Keratinocyte (primary cell): ENCODE results near the gene ODAD4.

ENCODE experiments used
- CTCF ChIP-seq, 3 experiments: IDR thresholded peaks in 1 of 3; conservative IDR thresholded peaks in 1 of 3; optimal IDR thresholded peaks in 1 of 3; 2 replicates in 2 of 3; 3 replicates in 1 of 3; pipeline versions ENCODE3 to v1.5.1; 2011; ENCODE audit warnings: low read length in 3 of 3, mild to moderate bottlenecking in 3 of 3, moderate library complexity in 2 of 3, control low read depth in 1 of 3, inconsistent platforms in 1 of 3; ENCODE audit not compliant: insufficient read depth in 2 of 3; ENCODE audit errors: extremely low read depth in 1 of 3
- EZH2 ChIP-seq: IDR thresholded peaks from one replicate; pipeline ENCODE4 v1.6.1; 2012; ENCODE audit warnings: inconsistent platforms, mild to moderate bottlenecking, low read length, moderate library complexity

DNA sequence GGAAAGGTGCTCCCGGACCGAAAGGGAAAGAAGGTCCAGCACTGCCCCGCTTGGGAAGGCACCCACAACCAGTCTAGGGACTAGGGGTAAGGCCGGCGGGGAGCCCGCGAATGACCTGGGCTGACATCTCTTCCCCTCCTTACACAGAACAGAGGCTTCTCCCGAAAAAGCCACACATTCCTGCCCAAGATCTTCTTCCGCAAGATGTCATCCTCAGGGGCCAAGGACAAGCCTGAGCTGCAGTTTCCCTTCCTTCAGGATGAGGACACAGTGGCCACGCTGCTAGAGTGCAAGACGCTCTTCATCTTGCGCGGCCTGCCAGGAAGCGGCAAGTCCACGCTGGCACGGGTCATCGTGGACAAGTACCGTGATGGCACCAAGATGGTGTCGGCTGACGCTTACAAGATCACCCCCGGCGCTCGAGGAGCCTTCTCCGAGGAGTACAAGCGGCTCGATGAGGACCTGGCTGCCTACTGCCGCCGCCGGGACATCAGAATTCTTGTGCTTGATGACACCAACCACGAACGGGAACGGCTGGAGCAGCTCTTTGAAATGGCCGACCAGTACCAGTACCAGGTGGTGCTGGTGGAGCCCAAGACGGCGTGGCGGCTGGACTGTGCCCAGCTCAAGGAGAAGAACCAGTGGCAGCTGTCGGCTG lies 37.6 kb downstream of the ODAD4 start:
- TF ChIP-seq CTCF (optimal IDR thresholded peaks at IDR 0.05 in 1 of 3, IDR thresholded peaks at IDR 0.05 in 1 of 3, conservative IDR thresholded peaks at IDR 0.05 in 1 of 3; ENCODE audit: extremely low read depth in 1 of 3, insufficient read depth in 2 of 3, low read length in 3 of 3): no peak
- no peak for TF ChIP-seq EZH2
